Smooth muscle cell of the pulmonary artery (primary cell): ENCODE measurements around the gene ZNF302. TPM values are rescaled to one million over a fixed set of nuclear protein-coding genes. Genes with fewer than 3 reads are reported as not detected.

Source experiments
- total RNA-seq: library from RNA; depleted of rRNA; stranded (reverse); fragments of >200 nt; gene quantifications from 2 replicates; pipeline ENCODE4 v1.2.3, GENCODE V29; 2014

Gene ZNF302
- total RNA-seq = 15.8 and 16.2 TPM in 2 replicates

GRCh38 chr19:34677386-34678084 is at the start of gene ZNF302:
ZNF302 (plus strand) TSS chr19:34677678; CDS start chr19:34678805, 1,127 bp downstream.

GRCh38 chr19:34676697-34677385 is 637 bp upstream of the ZNF302 start, which contains the start of gene SCGB2B2:
SCGB2B2 (minus strand) TSS chr19:34677159; CDS start chr19:34594563, 82,596 bp downstream.

GRCh38 chr19:34733746-34734536 is 56.5 kb downstream of the ZNF302 start, which contains the start of gene ZNF181:
ZNF181 (plus strand) TSS chr19:34734243; CDS start chr19:34735038, 795 bp downstream.

Other genes with a start within 250 kb of the ZNF302 start
- gene UBA2, start 249.3 kb upstream of the ZNF302 start, total RNA-seq = 150 and 161 TPM in 2 replicates
- 53.9 and 58.2 TPM in 2 replicates for gene WTIP, start 195.9 kb upstream of the ZNF302 start, total RNA-seq
- gene SCGB2B2, start 519 bp upstream of the ZNF302 start, total RNA-seq = 0.17 and 0.33 TPM in 2 replicates
- gene ZNF181, start 56.6 kb downstream of the ZNF302 start, total RNA-seq = 9.0 and 16.9 TPM in 2 replicates
- gene ZNF599, start 95.5 kb downstream of the ZNF302 start, total RNA-seq = 5.6 and 5.8 TPM in 2 replicates
- gene ZNF30, start 249.2 kb downstream of the ZNF302 start, total RNA-seq = 1.8 and 2.8 TPM in 2 replicates